ENCODE results near the gene LFNG. TPM values are rescaled to one million over a fixed set of nuclear protein-coding genes. Genes with fewer than 3 reads are reported as not detected.

The LFNG gene
- total RNA-seq, 1 donor from 2014 or later, result 36.8 TPM

- Histone ChIP-seq H3K4me1 (peaks cover 15% of the 10 kb centered on the region), H3K4me3 (no peak overlapping the region), H3K36me3 (no peaks in the 10 kb centered on the region), H3K9me3 (no peaks in the 10 kb centered on the region), H3K27ac (no peak overlapping the region), H3K27me3 (no peaks in the 10 kb centered on the region)
- no peak for DNase-seq (ENCODE audit: extremely low spot score in 2 of 2)
- intact Hi-C loops (cut with DNase I), result loop anchor here (5.0 to 10.0 kb wide), 2 partner anchors 79 to 206 kb away; partner anchors contain the start of genes AMZ1, BRAT1 and IQCE
- TF ChIP-seq POLR2A (IDR thresholded peaks at IDR 0.05) (no peak), CTCF (IDR thresholded peaks at IDR 0.05) (no peak), POLR2AphosphoS5 (IDR thresholded peaks at IDR 0.05; ENCODE audit: insufficient read depth in 1 of 2, low read depth in 1 of 2) (no peak)
These were observed 41.2 kb upstream of the LFNG start for GRCh38 chr7:2478399-2478785.

GRCh38 chr7:2478800-2479199 is 40.8 kb upstream of the LFNG start:
- H3K4me3 ChIP-seq, result no peak overlapping the region
- DNase-seq (ENCODE audit: extremely low spot score in 2 of 2), result no peak
- H3K4me1 ChIP-seq, result peaks cover 15% of the 10 kb centered on the region
- no peak overlapping the region for H3K27ac ChIP-seq
- no peaks in the 10 kb centered on the region for H3K27me3 ChIP-seq
- H3K36me3 ChIP-seq, result no peaks in the 10 kb centered on the region
- no peaks in the 10 kb centered on the region for H3K9me3 ChIP-seq
- TF ChIP-seq CTCF (IDR thresholded peaks at IDR 0.05) (no peak), POLR2AphosphoS5 (IDR thresholded peaks at IDR 0.05; ENCODE audit: insufficient read depth in 1 of 2, low read depth in 1 of 2) (no peak), POLR2A (IDR thresholded peaks at IDR 0.05) (no peak)
- intact Hi-C loops (cut with DNase I), result loop anchor here (5.0 to 10.0 kb wide), 2 partner anchors 79 to 206 kb away; partner anchors contain the start of genes AMZ1, BRAT1 and IQCE

GRCh38 chr7:2479276-2480069 is 40.1 kb upstream of the LFNG start:
- Histone ChIP-seq H3K27ac (no peak overlapping the region), H3K4me1 (peaks cover 15% of the 10 kb centered on the region), H3K4me3 (no peak overlapping the region), H3K27me3 (no peaks in the 10 kb centered on the region), H3K9me3 (no peaks in the 10 kb centered on the region), H3K36me3 (no peaks in the 10 kb centered on the region)
- no peak for DNase-seq (ENCODE audit: extremely low spot score in 2 of 2)
- intact Hi-C loops (cut with DNase I), result loop anchor here (5.0 to 10.0 kb wide), 2 partner anchors 78 to 205 kb away; partner anchors contain the start of genes AMZ1, BRAT1 and IQCE
- no peak for TF ChIP-seq POLR2A (IDR thresholded peaks at IDR 0.05)
- no peak for TF ChIP-seq CTCF (IDR thresholded peaks at IDR 0.05)
- no peak for TF ChIP-seq POLR2AphosphoS5 (IDR thresholded peaks at IDR 0.05; ENCODE audit: insufficient read depth in 1 of 2, low read depth in 1 of 2)

- H3K9me3 ChIP-seq, result no peaks in the 10 kb centered on the region
- H3K27ac ChIP-seq, result no peak overlapping the region
- intact Hi-C loops (cut with DNase I), result no loop called here
- peaks cover 15% of the 10 kb centered on the region for H3K4me1 ChIP-seq
- H3K27me3 ChIP-seq, result no peaks in the 10 kb centered on the region
- no peak overlapping the region for H3K4me3 ChIP-seq
- no peak for DNase-seq (ENCODE audit: extremely low spot score in 2 of 2)
- H3K36me3 ChIP-seq, result no peaks in the 10 kb centered on the region
- TF ChIP-seq POLR2AphosphoS5 (IDR thresholded peaks at IDR 0.05; ENCODE audit: insufficient read depth in 1 of 2, low read depth in 1 of 2) (no peak), POLR2A (IDR thresholded peaks at IDR 0.05) (no peak), CTCF (IDR thresholded peaks at IDR 0.05) (no peak)
These were observed 39.5 kb upstream of the LFNG start for GRCh38 chr7:2480070-2480408.

GRCh38 chr7:2481195-2481594 is 38.4 kb upstream of the LFNG start:
- Histone ChIP-seq H3K4me3 (no peak overlapping the region), H3K27ac (no peak overlapping the region), H3K27me3 (no peaks in the 10 kb centered on the region), H3K4me1 (peaks cover 15% of the 10 kb centered on the region), H3K9me3 (no peaks in the 10 kb centered on the region), H3K36me3 (no peaks in the 10 kb centered on the region)
- intact Hi-C loops (cut with DNase I), result no loop called here
- no peak for DNase-seq (ENCODE audit: extremely low spot score in 2 of 2)
- TF ChIP-seq POLR2A (IDR thresholded peaks at IDR 0.05), result no peak
- no peak for TF ChIP-seq POLR2AphosphoS5 (IDR thresholded peaks at IDR 0.05; ENCODE audit: insufficient read depth in 1 of 2, low read depth in 1 of 2)
- TF ChIP-seq CTCF (IDR thresholded peaks at IDR 0.05), result no peak

All from vagina (tissue), 2 donors.